AG04450 (cell line): ENCODE measurements around the gene ARF4. TPM values are rescaled to one million over a fixed set of nuclear protein-coding genes. Genes with fewer than 3 reads are reported as not detected.
"Not testable (repeated sequence)": the region's sequence is repeated elsewhere in the genome, so short reads cannot be mapped to it uniquely, and the experiment has no call there.

Experiments used
- CTCF ChIA-PET: fragments of 300-600, 350-600 bp; formaldehyde crosslinking; extraction: SDS; loops from one replicate; lab custom pipeline; 2022; ENCODE audit warnings: antibody characterized with exemption, inconsistent platforms; lab: Charles Lee
- POLR2A ChIA-PET: fragments of 350-600 bp; formaldehyde crosslinking; extraction: SDS; loops from one replicate; lab custom pipeline; 2021; ENCODE audit warnings: antibody characterized with exemption, inconsistent platforms; lab: Yijun Ruan, JAX
- DNase-seq: peaks from one replicate; pipeline ENCODE4 v3.0.0-alpha.2; 2011; ENCODE audit warnings: low read depth, low spot score
- H3K27ac ChIP-seq: one replicate; pipeline ENCODE4 v1.5.1; 2012; ENCODE audit warnings: low read depth, low read length, control low read depth
- H3K27me3 ChIP-seq: one replicate; pipeline ENCODE4 v1.6.0; 2012; ENCODE audit warnings: low read length; ENCODE audit not compliant: control insufficient read depth, insufficient read depth
- H3K4me3 ChIP-seq: 2 replicates; pipeline ENCODE4 v1.5.1; 2011; ENCODE audit warnings: mild to moderate bottlenecking, low read depth, low read length, control low read depth
- H3K9me3 ChIP-seq: 2 replicates; pipeline ENCODE4 v1.5.1; 2012; ENCODE audit warnings: low read length; ENCODE audit not compliant: control insufficient read depth, insufficient read depth
- CTCF ChIP-seq: IDR thresholded peaks from 2 replicates; pipeline ENCODE4 v1.5.1; 2011; ENCODE audit warnings: low read depth, low read length, control low read depth, inconsistent platforms
- polyA plus RNA-seq: library from polyadenylated mRNA; depleted of rRNA; stranded (reverse); fragments of >200 nt; gene quantifications from 2 replicates; pipeline ENCODE4 v1.2.3, GENCODE V29; 2011

Gene ARF4
- polyA plus RNA-seq, 1 experiment, result 766 TPM

DNA sequence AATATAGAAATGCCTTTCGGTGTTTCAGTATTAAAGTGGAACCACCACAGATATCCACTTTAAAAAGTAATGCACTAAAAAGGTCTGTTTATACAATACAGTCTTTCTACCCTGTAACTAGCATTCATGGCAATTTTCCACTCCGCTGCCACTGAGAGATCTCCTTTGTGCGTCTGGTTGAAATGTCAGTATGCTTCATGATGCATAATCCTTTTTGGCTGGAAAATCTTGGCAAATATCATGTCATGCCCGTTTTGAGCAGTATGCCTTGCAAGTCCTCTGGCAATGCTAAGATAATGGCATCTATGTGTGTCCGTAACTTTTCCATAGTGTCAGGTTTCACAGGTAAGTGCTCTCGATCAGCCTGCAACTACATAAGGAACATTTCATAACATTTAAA, 30.8 kb upstream of the ARF4 start:
- H3K4me3 ChIP-seq, result no peak overlapping the region
- H3K27ac ChIP-seq, result no peak overlapping the region
- no peak for TF ChIP-seq CTCF
- ChIA-PET CTCF (no interaction called here), POLR2A (no interaction called here)
- H3K9me3 ChIP-seq, result no peaks in the 10 kb centered on the region
- no peaks in the 10 kb centered on the region for H3K27me3 ChIP-seq
- DNase-seq, result no peak

DNA sequence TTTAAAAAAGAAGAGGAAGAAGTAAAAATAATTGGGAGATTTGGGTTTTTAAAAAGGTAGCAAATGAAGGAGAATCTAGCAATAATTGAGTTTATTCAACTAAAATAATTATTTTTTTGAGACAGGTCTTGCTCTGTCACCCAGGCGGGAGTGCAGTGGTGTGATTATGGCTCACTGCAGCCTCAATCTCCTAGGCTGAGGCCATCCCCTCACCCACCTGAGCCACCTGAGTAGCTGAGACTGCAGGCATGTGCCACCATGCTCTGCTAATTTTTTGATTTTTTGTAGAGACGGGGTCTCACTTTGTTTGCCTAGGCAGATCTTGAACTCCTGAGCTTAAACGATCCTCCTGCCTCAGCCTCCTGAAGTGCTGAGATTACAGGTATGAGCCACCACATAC, 27.7 kb upstream of the ARF4 start:
- Histone ChIP-seq H3K27me3 (no peaks in the 10 kb centered on the region), H3K27ac (no peak overlapping the region), H3K4me3 (no peak overlapping the region), H3K9me3 (no peaks in the 10 kb centered on the region)
- ChIA-PET CTCF (no interaction called here), POLR2A (no interaction called here)
- no peak for DNase-seq
- TF ChIP-seq CTCF, result no peak

DNA sequence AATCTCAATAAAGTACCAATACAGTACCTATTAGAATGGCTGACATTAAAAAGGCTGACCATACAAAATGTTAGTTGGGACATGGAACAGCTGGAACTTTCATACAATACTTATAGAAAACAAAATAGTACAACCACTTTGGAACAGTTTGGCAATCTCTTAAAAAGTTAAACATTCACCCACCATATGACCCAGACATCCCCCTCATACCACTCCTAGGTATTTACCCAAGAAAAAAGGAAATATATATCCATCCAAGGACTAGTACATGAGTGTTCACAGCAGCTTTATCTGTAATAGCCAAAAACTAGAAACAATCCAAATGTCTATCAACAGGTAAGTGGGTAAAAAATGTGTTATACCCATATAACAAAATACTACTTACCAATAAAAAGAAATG, 25.2 kb upstream of the ARF4 start:
- TF ChIP-seq CTCF, result no peak
- Histone ChIP-seq H3K9me3 (no peaks in the 10 kb centered on the region), H3K4me3 (no peak overlapping the region), H3K27me3 (no peaks in the 10 kb centered on the region), H3K27ac (no peak overlapping the region)
- ChIA-PET POLR2A (no interaction called here), CTCF (no interaction called here)
- DNase-seq, result no peak

DNA sequence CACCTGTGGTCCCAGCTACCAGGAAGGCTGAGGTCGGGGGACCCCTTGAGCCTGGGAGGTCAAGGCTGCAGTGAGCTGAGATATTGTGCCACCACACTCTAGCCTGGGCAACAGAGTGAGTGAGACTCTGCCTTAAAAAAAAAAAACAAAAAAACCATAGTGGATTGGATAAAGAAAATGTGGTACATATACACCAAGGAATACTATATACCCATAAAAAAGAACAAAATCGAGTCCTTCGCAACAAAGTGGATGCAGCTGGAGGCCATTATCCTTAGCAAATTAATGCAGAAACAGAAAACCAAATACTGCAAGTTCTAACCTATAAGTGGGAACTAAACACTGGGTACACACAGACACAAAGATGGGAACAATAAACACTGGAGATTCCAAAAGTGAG, 20.6 kb upstream of the ARF4 start:
- CTCF ChIA-PET, result interaction anchor here (0.7 kb wide), 1 partner anchor 235 kb away, joined by 3 read pairs; no protein-coding TSS in a partner anchor
- no peaks in the 10 kb centered on the region for H3K9me3 ChIP-seq

DNA sequence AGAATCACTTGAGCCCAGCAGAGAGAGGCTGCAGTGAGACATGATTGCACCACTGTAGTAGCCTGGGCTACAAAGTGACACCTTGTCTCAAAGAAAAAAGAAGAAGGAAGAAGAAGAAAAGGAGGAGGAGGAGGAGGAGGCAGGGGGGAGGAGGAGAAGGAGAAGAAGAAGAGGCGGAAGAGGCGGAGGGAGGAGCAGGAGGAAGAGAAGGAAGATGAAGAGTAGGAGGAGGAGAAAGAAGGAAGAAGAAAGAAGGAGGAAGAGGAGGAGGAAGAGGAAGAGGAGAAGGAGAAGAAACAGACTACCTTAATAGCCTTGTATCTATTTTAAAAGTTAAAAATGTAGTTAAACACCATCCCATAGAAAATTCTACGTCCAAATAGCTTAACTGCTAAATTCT, 19.1 kb upstream of the ARF4 start:
- H3K27ac ChIP-seq, result no peak overlapping the region
- CTCF ChIA-PET, result no interaction called here

More for the DNA sequence above, 20.6 kb upstream of the ARF4 start:
- no peak overlapping the region for H3K4me3 ChIP-seq
- H3K27me3 ChIP-seq, result no peaks in the 10 kb centered on the region
- TF ChIP-seq CTCF, result no peak
- H3K27ac ChIP-seq, result no peak overlapping the region
- POLR2A ChIA-PET, result no interaction called here
- DNase-seq, result no peak

GRCh38 chr3:57611870-57612269, 14.7 kb upstream of the ARF4 start:
- POLR2A ChIA-PET, H3K27me3 ChIP-seq, H3K27ac ChIP-seq, H3K9me3 ChIP-seq, CTCF ChIA-PET, H3K4me3 ChIP-seq, DNase-seq: not testable (repeated sequence)

More for the DNA sequence above, 19.1 kb upstream of the ARF4 start:
- POLR2A ChIA-PET, result no interaction called here
- DNase-seq, result no peak
- H3K9me3 ChIP-seq, result no peaks in the 10 kb centered on the region
- no peak for TF ChIP-seq CTCF
- no peaks in the 10 kb centered on the region for H3K27me3 ChIP-seq
- no peak overlapping the region for H3K4me3 ChIP-seq
